ENCODE measurements around the gene SIN3A.
"Not testable (repeated sequence)": the region's sequence is repeated elsewhere in the genome, so short reads cannot be mapped to it uniquely, and the experiment has no call there.

Gene SIN3A

DNA sequence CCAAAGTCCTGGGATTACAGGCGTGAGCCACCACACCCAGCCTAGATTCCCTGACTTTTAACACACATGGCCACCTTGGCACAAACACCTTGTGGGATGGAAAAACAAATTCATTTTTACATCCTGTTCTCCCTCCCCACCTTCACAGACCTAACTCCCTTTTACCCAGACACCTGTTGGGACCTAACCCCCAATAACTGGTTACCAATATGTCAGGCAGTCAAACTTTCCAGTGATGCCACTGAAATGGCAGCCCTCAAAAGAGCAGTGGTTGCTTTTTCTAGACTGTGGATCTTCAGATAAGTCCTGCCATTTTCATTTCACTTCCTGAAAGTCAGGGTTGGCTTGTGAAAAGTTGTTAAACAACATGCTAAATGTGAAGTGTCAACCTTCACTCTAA lies 34.9 kb downstream of the SIN3A start:
- Histone ChIP-seq H3K27ac (no peak overlapping the region), H3K4me3 (no peak overlapping the region)
- no peak for DNase-seq (ENCODE audit: low spot score)
- TF ChIP-seq, protein P1, sequence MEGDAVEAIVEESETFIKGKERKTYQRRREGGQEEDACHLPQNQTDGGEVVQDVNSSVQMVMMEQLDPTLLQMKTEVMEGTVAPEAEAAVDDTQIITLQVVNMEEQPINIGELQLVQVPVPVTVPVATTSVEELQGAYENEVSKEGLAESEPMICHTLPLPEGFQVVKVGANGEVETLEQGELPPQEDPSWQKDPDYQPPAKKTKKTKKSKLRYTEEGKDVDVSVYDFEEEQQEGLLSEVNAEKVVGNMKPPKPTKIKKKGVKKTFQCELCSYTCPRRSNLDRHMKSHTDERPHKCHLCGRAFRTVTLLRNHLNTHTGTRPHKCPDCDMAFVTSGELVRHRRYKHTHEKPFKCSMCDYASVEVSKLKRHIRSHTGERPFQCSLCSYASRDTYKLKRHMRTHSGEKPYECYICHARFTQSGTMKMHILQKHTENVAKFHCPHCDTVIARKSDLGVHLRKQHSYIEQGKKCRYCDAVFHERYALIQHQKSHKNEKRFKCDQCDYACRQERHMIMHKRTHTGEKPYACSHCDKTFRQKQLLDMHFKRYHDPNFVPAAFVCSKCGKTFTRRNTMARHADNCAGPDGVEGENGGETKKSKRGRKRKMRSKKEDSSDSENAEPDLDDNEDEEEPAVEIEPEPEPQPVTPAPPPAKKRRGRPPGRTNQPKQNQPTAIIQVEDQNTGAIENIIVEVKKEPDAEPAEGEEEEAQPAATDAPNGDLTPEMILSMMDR (IDR thresholded peaks at IDR 0.05): no peak

DNA sequence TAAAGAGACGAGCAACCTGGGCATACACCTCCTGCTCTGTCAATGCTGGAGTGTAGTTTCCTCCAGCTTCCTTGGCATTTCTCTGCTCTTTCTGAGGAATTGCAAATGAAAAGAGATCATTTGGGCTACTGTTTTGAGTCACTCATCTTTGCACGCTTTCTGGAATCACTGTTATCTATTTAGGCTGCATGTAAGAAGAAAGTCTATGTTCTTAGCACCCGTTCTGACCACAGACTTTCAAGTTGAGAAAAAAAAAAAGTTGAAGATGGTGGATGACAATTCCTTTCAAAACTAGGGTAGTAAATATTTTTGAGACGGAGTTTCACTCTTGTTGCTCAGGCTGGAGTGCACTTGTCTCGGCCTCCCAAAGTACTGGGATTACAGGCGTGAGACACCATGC lies 41.3 kb downstream of the SIN3A start:
- TF ChIP-seq, protein P1 (IDR thresholded peaks at IDR 0.05): no peak
- H3K27ac ChIP-seq: no peak overlapping the region
- DNase-seq (ENCODE audit: low spot score): no peak
- H3K4me3 ChIP-seq: no peak overlapping the region

DNA sequence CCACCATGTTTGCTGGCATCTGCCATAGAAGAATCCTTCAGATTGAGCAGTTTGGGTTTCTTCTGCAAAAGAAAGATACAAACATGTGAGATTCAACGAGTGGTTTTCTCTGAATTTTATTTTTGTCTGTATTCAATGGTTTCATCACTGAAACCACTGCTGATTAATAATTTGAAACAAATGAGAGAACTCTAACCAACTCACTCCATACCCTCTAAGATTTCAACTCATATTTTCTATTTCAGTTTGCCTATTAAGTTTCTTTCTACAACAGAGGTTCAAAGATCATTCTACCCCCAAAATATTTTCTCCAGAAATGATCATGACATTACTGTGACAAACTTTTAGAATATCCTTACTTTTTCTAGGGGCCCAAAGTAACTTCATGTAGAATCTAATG lies 44.4 kb downstream of the SIN3A start:
- H3K4me3 ChIP-seq: no peak overlapping the region
- no peak for DNase-seq (ENCODE audit: low spot score)
- TF ChIP-seq, protein P1 (IDR thresholded peaks at IDR 0.05): no peak
- no peak overlapping the region for H3K27ac ChIP-seq

DNA sequence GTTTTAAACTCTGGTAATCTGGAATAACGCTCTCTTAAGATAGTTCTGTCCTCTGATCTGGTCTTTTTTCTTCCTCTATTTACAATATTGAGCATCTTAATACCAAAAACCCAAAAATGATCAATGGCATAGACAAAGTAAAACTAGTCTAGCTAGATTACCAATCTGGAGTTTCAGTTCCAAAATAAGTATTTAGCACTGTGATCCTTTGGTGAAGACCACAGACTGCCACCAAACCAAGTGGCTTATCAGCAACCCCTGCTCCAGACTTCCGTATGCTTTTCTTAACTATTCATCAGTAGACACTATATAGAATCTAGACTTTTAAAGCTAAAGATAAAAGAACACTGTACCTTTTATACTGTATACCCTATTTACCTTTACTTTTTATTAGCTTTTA lies 47.6 kb downstream of the SIN3A start:
- H3K27ac ChIP-seq: no peak overlapping the region
- TF ChIP-seq, protein P1 (IDR thresholded peaks at IDR 0.05): no peak
- DNase-seq (ENCODE audit: low spot score): no peak
- H3K4me3 ChIP-seq: no peak overlapping the region

DNA sequence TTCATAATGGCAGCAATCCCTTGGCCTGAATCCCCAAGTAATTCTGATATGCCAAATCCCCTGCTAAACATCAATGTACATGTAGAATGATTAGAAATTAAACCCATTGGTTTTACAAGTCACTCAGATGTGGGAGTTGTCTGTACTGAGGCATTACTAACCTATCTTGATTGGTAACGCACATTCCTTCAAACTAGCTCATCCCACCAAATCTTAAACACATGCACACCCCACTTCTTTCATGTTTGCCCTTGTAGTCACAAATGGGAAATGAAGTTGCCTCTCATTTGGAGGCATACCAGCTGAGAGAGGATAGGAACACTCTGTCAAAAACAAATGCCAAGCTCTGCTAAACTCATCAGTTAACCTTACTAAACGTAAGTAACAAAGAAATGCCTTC lies 54.0 kb downstream of the SIN3A start:
- no peak for DNase-seq (ENCODE audit: low spot score)
- TF ChIP-seq, protein P1 (IDR thresholded peaks at IDR 0.05): no peak
- H3K4me3 ChIP-seq: no peak overlapping the region
- H3K27ac ChIP-seq: no peak overlapping the region

DNA sequence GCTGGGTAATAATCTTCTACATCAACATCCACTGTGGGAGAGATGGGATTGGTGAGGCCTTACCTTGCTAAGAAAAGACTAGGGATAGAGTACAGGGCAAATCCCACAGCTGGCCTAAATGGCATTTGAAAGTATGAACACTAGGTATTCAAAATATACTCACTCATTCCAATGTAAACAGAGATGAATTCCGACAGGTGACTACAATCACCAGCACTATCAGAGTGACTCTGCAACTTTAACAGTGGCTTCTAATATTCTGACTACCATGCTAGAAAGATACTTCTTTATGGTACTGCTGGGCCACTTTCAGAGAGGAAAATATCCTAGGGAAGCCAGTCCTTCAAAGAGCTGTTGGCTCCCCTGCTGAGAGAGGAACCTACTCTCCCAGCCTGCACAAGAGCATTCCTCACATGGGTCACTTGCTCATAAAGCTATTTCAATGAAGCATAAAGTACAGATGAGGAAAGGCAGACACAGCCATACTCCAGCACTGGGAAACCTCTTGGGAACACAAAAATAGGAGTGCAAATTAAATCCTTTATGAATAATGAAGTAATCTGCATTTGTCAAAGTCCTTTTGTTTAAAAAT lies 61.6 kb downstream of the SIN3A start:
- TF ChIP-seq, protein P1 (IDR thresholded peaks at IDR 0.05): no peak
- DNase-seq (ENCODE audit: low spot score): no peak
- no peak overlapping the region for H3K27ac ChIP-seq
- H3K4me3 ChIP-seq: no peak overlapping the region

DNA sequence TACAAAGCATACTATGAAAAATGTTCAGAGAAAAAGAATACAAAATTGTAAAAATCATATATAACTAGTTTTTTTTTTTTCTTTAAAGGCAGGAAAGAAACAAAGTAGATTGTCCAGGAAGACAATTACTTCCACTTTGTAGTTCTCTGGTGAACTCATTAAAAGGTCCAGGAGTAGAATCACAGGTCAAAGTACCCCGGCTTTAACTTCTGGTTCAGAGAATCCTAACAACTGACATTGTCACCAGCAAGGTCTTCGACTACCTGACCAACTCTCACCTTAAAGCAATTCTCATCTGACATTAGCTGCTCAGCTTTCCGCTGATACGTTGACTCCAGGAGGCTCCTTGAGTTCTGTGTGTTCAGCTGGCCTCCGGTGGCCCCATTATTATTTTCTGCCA lies 67.5 kb downstream of the SIN3A start:
- not testable (repeated sequence) for DNase-seq (ENCODE audit: low spot score); H3K27ac ChIP-seq; H3K4me3 ChIP-seq

DNA sequence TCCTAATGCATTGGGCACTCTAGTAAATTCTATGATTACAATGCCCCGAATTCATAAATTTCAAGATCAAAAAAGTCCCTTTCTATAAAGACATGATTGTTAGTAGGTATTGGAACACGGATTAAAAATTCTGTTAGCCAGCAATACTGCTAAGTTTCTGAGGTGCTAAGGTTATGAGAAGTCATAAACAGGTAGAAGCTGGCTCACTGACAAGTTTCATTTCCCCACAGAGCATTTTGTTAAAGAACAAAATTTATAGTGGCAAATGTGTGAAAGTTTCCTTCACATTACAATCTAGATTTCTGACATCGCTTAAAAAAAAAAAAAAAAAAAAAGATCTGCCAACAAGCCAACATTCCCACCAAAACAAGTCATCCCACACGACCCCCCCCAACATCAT lies 70.7 kb downstream of the SIN3A start:
- DNase-seq (ENCODE audit: low spot score): no peak
- H3K27ac ChIP-seq: no peak overlapping the region
- H3K4me3 ChIP-seq: no peak overlapping the region
- TF ChIP-seq, protein P1 (IDR thresholded peaks at IDR 0.05): no peak

All from coronary artery (tissue), 2 donors.